HepG2 (cell line): ENCODE data around the gene WNT2. TPM values are rescaled to one million over a fixed set of nuclear protein-coding genes. Genes with fewer than 3 reads are reported as not detected.

Experiments
- ATAC-seq: fragments of 200-7000 bp; cut with Tn5 transposase; 3 replicates; pipeline ENCODE4 v1.9.1; 2020; ENCODE audit warnings: mild to moderate bottlenecking, moderate library complexity
- BruUV-seq: library from RNA; stranded (reverse); fragments of 400-500 nt; replicated peaks from 2 replicates; lab custom pipeline; 2021; lab: Mats Ljungman, UMichigan
- CTCF ChIA-PET: fragments of 300-600 bp; formaldehyde crosslinking; extraction: SDS; loops from one replicate; lab custom pipeline; 2021; ENCODE audit warnings: low total read pairs, inconsistent platforms, low intra/inter-chr PET ratio; lab: Yijun Ruan, JAX
- POLR2A ChIA-PET: fragments of 350-600 bp; sonication (Branson Sonifier 250); formaldehyde crosslinking; loops from one replicate; lab custom pipeline; 2020; ENCODE audit warnings: antibody characterized with exemption, inconsistent platforms; lab: Yijun Ruan, JAX
- DNase-seq: peaks from one replicate; pipeline ENCODE4 v3.0.0-alpha.2; 2015; ENCODE audit warnings: low spot score
- FAIRE-seq: peaks from 3 replicates; lab custom pipeline; 2011; peaks lifted over from hg19 to GRCh38; lab: Jason Lieb, UNC
- H2AFZ ChIP-seq: one replicate; pipeline ENCODE4 v1.6.1; 2011; ENCODE audit warnings: low read length, inconsistent platforms
- H3K27ac ChIP-seq: fragments of 300-600 bp; 3 replicates; pipeline ENCODE4 v1.8.0; 2011; ENCODE audit warnings: mixed run types, mild to moderate bottlenecking, mixed read lengths, low read length, inconsistent platforms; ENCODE audit not compliant: insufficient read depth; ENCODE audit errors: extremely low read length
- H3K27me3 ChIP-seq, 2 experiments: fragments of 200-600 bp in 1 of 2; 2 replicates in 1 of 2; 3 replicates in 1 of 2; pipeline versions ENCODE4 v1.6.0 to v1.8.0; 2011; ENCODE audit warnings: low read length in 2 of 2, mild to moderate bottlenecking in 2 of 2, moderate library complexity in 2 of 2, inconsistent platforms in 1 of 2; ENCODE audit not compliant: insufficient read depth in 2 of 2, control insufficient read depth in 1 of 2
- H3K36me3 ChIP-seq, 2 experiments: fragments of 200-600 bp in 1 of 2; replicated peaks in 1 of 2; 2 replicates in 1 of 2; 3 replicates in 1 of 2; pipeline versions ENCODE4 v1.5.1 to v1.8.0; 2011; ENCODE audit warnings: low read length in 2 of 2, inconsistent platforms in 1 of 2; ENCODE audit not compliant: insufficient read depth in 2 of 2, control insufficient read depth in 1 of 2
- H3K4me1 ChIP-seq: 2 replicates; pipeline ENCODE4 v1.5.1; 2012; ENCODE audit warnings: low read length, inconsistent platforms; ENCODE audit not compliant: insufficient read depth
- H3K4me2 ChIP-seq: 2 replicates; pipeline ENCODE4 v1.6.0; 2011; ENCODE audit warnings: low read depth, low read length, inconsistent platforms
- H3K4me3 ChIP-seq, 3 experiments: fragments of 200-600 bp in 1 of 3; sonication (generic), shearing (Covaris generic) in 1 of 3; replicated peaks in 1 of 3; 2 replicates each; pipeline ENCODE4 v1.5.1; 2011 to 2016; ENCODE audit warnings: low read length in 3 of 3, inconsistent platforms in 2 of 3, low read depth in 2 of 3, mild to moderate bottlenecking in 2 of 3, control low read depth in 1 of 3, mixed read lengths in 1 of 3; ENCODE audit not compliant: insufficient read depth in 1 of 3
- H3K79me2 ChIP-seq: one replicate; pipeline ENCODE4 v1.6.1; 2011; ENCODE audit warnings: low read length, inconsistent platforms; ENCODE audit not compliant: insufficient read depth
- H3K9ac ChIP-seq: 2 replicates; pipeline ENCODE4 v1.6.0; 2011; ENCODE audit warnings: mild to moderate bottlenecking, low read depth, low read length, inconsistent platforms; ENCODE audit not compliant: insufficient read depth
- H3K9me3 ChIP-seq: 2 replicates; pipeline ENCODE4 v1.5.1; 2012; ENCODE audit warnings: mild to moderate bottlenecking, low read length
- H4K20me1 ChIP-seq: 2 replicates; pipeline ENCODE4 v1.6.0; 2011; ENCODE audit warnings: inconsistent platforms, mild to moderate bottlenecking, low read length, moderate library complexity; ENCODE audit not compliant: insufficient read depth
- CENPX ChIP-seq: sonication (generic); formaldehyde crosslinking; IDR thresholded peaks from 2 replicates; pipeline ENCODE4 v1.9.0; 2021; ENCODE audit warnings: mild to moderate bottlenecking, missing genetic modification reagents, moderate library complexity
- FOXK1 ChIP-seq: sonication (generic); formaldehyde crosslinking; IDR thresholded peaks from 2 replicates; pipeline ENCODE4 v1.4.0; 2020; ENCODE audit warnings: low read depth, missing genetic modification reagents, borderline replicate concordance
- GATAD1 ChIP-seq: IDR thresholded peaks from 2 replicates; pipeline ENCODE4 v1.6.1; 2016; ENCODE audit warnings: missing genetic modification reagents, missing compliant biosample characterization
- HDAC1 ChIP-seq: sonication (generic); formaldehyde crosslinking; IDR thresholded peaks from 2 replicates; pipeline ENCODE4 v1.5.1; 2020; ENCODE audit warnings: mild to moderate bottlenecking, missing genetic modification reagents
- KLF15 ChIP-seq: sonication (generic); formaldehyde crosslinking; IDR thresholded peaks from 2 replicates; pipeline ENCODE4 v1.8.1; 2023; ENCODE audit warnings: borderline replicate concordance, mild to moderate bottlenecking, inconsistent platforms, missing genetic modification reagents, mixed read lengths
- KLF6 ChIP-seq: IDR thresholded peaks from 2 replicates; pipeline ENCODE4 v1.8.0; 2016; ENCODE audit warnings: missing biosample characterization, missing genetic modification reagents
- NFRKB ChIP-seq: fragments of 450-650 bp; IDR thresholded peaks from 2 replicates; pipeline ENCODE4 v1.6.1; 2017
- PAXIP1 ChIP-seq: sonication (generic); formaldehyde crosslinking; conservative IDR thresholded peaks from 2 replicates; pipeline ENCODE4 v1.4.0; 2020; ENCODE audit warnings: mild to moderate bottlenecking, missing genetic modification reagents, moderate library complexity
- PRPF4 ChIP-seq: fragments of 200-400 bp; formaldehyde crosslinking; IDR thresholded peaks from 2 replicates; pipeline ENCODE4 v1.6.1; 2016; ENCODE audit warnings: low read length, low read depth; ENCODE audit not compliant: poor library complexity, severe bottlenecking
- RFXANK ChIP-seq: IDR thresholded peaks from 2 replicates; pipeline ENCODE4 v1.6.1; 2016
- SETDB1 ChIP-seq: sonication (generic); formaldehyde crosslinking; IDR thresholded peaks from 2 replicates; pipeline ENCODE4 v1.5.1; 2020; ENCODE audit warnings: missing genetic modification reagents, mild to moderate bottlenecking, borderline replicate concordance
- SIN3A ChIP-seq: IDR thresholded peaks from 2 replicates; pipeline ENCODE4 v1.6.1; 2011; ENCODE audit warnings: low read depth, mild to moderate bottlenecking, control low read depth, low read length, borderline replicate concordance
- SMAD9 ChIP-seq: sonication (generic); formaldehyde crosslinking; IDR thresholded peaks from 2 replicates; pipeline ENCODE4 v1.5.1; 2020; ENCODE audit warnings: mild to moderate bottlenecking, missing genetic modification reagents
- TFAP4 ChIP-seq: sonication (generic); IDR thresholded peaks from 2 replicates; pipeline ENCODE4 v1.6.1; 2016; ENCODE audit warnings: low read depth, borderline replicate concordance
- TFDP1 ChIP-seq: IDR thresholded peaks from 2 replicates; pipeline ENCODE4 v1.6.1; 2016; ENCODE audit warnings: missing compliant biosample characterization, missing genetic modification reagents, borderline replicate concordance
- ZNF18 ChIP-seq: sonication (generic); formaldehyde crosslinking; IDR thresholded peaks from 2 replicates; pipeline ENCODE4 v1.8.0; 2022; ENCODE audit warnings: mild to moderate bottlenecking, missing genetic modification reagents; ENCODE audit not compliant: insufficient replicate concordance
- ZNF660 ChIP-seq: sonication (generic); formaldehyde crosslinking; IDR thresholded peaks from 2 replicates; pipeline ENCODE4 v1.5.1; 2020; ENCODE audit warnings: mild to moderate bottlenecking, low read depth, missing genetic modification reagents, borderline replicate concordance
- WGBS: methylation state at CpG from one replicate; pipeline ENCODE4 v1.1.6; 2017; ENCODE audit warnings: low lambda C conversion rate; 5-methylcytosine and 5-hydroxymethylcytosine counted together
- in situ Hi-C: cut with HindIII; loops from 2 replicates; pipeline ENCODE4 v1.10.0; 2017; ENCODE audit warnings: low pct_unique_long_range_greater_than_20kb; ENCODE audit not compliant: extremely low pct_ligation_motif_present
- intact Hi-C: fragments of 100-400 bp; cut with micrococcal nuclease; formaldehyde crosslinking; loops from one replicate; pipeline ENCODE4 v1.10.0; 2022; ENCODE audit not compliant: unreplicated experiment
- polyA plus RNA-seq, 8 experiments: library from polyadenylated mRNA; depleted of rRNA in 3 of 8; stranded (reverse) in 7 of 8; unstranded in 1 of 8; fragments of >200 nt; fragmentation: Illumina TruSeq in 4 of 8; extraction: Trizol in 4 of 8; gene quantifications; 2 replicates each; pipeline versions ENCODE4 v1.2.1 to v1.2.3, GENCODE V29; 2011 to 2016; ENCODE audit warnings: low read depth in 4 of 8, missing spikeins in 1 of 8, mixed read lengths in 1 of 8; ENCODE audit not compliant: insufficient read depth in 1 of 8
- total RNA-seq, 5 experiments: library from RNA; depleted of rRNA; stranded (reverse); fragments of >200 nt; fragmentation: Illumina TruSeq; extraction: Trizol; gene quantifications; 2 replicates each; pipeline ENCODE4 v1.2.3, GENCODE V29; 2016; ENCODE audit warnings: low read depth in 1 of 5

Gene WNT2
- total and polyA plus RNA-seq, 2 of the 13 experiments (the other 11 are each of a cell fraction or from before 2014, with no cell fraction given): not detected

- no peak for TF ChIP-seq KLF15 (CRISPR knock-in tag)
- no peak for TF ChIP-seq HDAC1 (CRISPR knock-in tag)
- no peak for TF ChIP-seq GATAD1
- TF ChIP-seq ZNF660 (CRISPR knock-in tag): no peak
- TF ChIP-seq FOXK1: no peak
- TF ChIP-seq KLF6 (CRISPR knock-in tag): no peak
- no peak for TF ChIP-seq SETDB1 (CRISPR knock-in tag)
- TF ChIP-seq PRPF4: no peak
- no peak for TF ChIP-seq CENPX (CRISPR knock-in tag)
- no peak for TF ChIP-seq RFXANK (CRISPR knock-in tag)
- no peak for TF ChIP-seq ZNF18 (CRISPR knock-in tag)
- TF ChIP-seq SIN3A: no peak
- no peak for TF ChIP-seq NFRKB
- no peak for TF ChIP-seq TFDP1 (CRISPR knock-in tag)
- no peak for TF ChIP-seq SMAD9 (CRISPR knock-in tag)
- no peak for TF ChIP-seq PAXIP1 (CRISPR knock-in tag)
- TF ChIP-seq TFAP4: no peak
- TF ChIP-seq, all 625 proteins: peak for 0
- no TSS peak for BruUV-seq
- ChIA-PET POLR2A (no interaction called here), CTCF (no interaction called here)
- no peaks in the 10 kb centered on the region for H4K20me1 ChIP-seq
- no peak overlapping the region for H3K9ac ChIP-seq
- 1% methylated on average over 7 of the region's 7 CpGs for WGBS
- in situ Hi-C loops: no loop called here
- H3K27ac ChIP-seq: no peak overlapping the region
- intact Hi-C loops: no loop called here
- H3K4me1 ChIP-seq: no peaks in the 10 kb centered on the region
- FAIRE-seq: no peak
- 0 out of 5 replicates have a peak, but pooled peaks cover 0 to 6% of the 10 kb centered on the region in 2 experiments for H3K27me3 ChIP-seq
- ATAC-seq: no peak
- no peaks in the 10 kb centered on the region for H3K36me3 ChIP-seq
- no peak overlapping the region for H3K4me2 ChIP-seq
- H3K79me2 ChIP-seq: no peaks in the 10 kb centered on the region
- no peak overlapping the region for H2AFZ ChIP-seq
- no peak for DNase-seq
- H3K9me3 ChIP-seq: no peaks in the 10 kb centered on the region
- H3K4me3 ChIP-seq: no peak overlapping the region
Observed at GRCh38 chr7:117238937-117239336, 83.9 kb downstream of the WNT2 start.
